Large intestine (tissue), 3 donors: ENCODE measurements around the gene GPR152. TPM values are rescaled to one million over a fixed set of nuclear protein-coding genes. Genes with fewer than 3 reads are reported as not detected.

Source experiments
- DNase-seq, 2 donors: peaks; one replicate each; pipeline versions ENCODE4 v3.0.0 to v3.0.0-alpha.2; 2013
- H3K27ac ChIP-seq: one replicate; pipeline ENCODE4 v1.5.1; 2013; ENCODE audit warnings: low read length
- H3K27me3 ChIP-seq: 2 replicates; pipeline ENCODE4 v1.6.1; 2013; ENCODE audit warnings: low read length; ENCODE audit not compliant: control insufficient read depth, insufficient read depth
- H3K36me3 ChIP-seq: 2 replicates; pipeline ENCODE4 v1.6.1; 2013; ENCODE audit warnings: low read length; ENCODE audit not compliant: control insufficient read depth, insufficient read depth
- H3K4me1 ChIP-seq: one replicate; pipeline ENCODE4 v1.6.1; 2013; ENCODE audit warnings: low read length; ENCODE audit not compliant: control insufficient read depth, insufficient read depth
- H3K4me3 ChIP-seq: one replicate; pipeline ENCODE4 v1.5.1; 2013; ENCODE audit warnings: low read length
- H3K9me3 ChIP-seq: one replicate; pipeline ENCODE4 v1.6.1; 2013; ENCODE audit warnings: mild to moderate bottlenecking, low read depth, low read length, moderate library complexity; ENCODE audit not compliant: control insufficient read depth
- WGBS: methylation state at CpG from one replicate; pipeline ENCODE4 v1.1.5; 2013; ENCODE audit warnings: low lambda C conversion rate; ENCODE audit not compliant: insufficient coverage; 5-methylcytosine and 5-hydroxymethylcytosine counted together
- polyA plus RNA-seq: library from polyadenylated mRNA; unstranded; fragments of 120-200 nt; gene quantifications from one replicate; pipeline ENCODE4 v1.2.1, GENCODE V29; 2013

Gene GPR152
- polyA plus RNA-seq, 1 donor, result not detected

DNA sequence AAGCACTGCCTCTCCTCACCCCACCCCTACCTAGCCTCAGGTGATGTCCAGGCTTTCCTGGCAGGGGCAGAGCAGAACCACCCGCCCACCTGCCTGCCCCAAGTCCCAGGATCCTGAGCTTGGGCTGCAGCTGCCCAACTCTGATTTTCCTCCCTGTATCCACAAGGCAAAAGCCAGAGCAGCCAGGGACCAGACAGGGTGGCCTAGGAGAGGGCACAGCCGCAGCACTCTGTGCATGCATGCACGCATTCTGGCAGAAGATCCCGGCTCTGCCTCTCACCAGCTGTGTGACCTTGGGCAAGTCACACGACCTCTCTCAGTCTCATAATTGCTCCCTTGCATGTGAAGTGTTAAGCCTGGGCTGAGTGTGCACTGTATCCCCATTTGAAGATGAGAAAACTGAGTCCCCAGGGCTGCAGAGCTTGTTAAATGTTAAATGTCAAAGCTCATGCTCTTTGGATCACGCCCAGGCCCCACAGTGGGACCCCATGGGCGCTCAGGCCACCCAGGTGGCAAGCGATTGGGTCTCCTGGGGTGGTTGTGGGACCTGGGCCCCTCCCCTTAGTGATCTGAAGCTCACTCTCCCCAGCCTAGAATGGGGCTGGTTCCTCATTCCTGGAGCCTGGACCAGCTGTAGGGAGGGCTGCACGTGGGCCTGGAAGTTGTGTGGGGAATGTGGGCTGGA, 39.9 kb downstream of the GPR152 start:
- DNase-seq, result no peak
- Histone ChIP-seq H3K27ac (no peak overlapping the region), H3K9me3 (peaks cover 4% of the 10 kb centered on the region), H3K36me3 (no peaks in the 10 kb centered on the region), H3K4me3 (no peak overlapping the region), H3K27me3 (peaks cover 41% of the 10 kb centered on the region), H3K4me1 (peaks cover 11% of the 10 kb centered on the region)
- no CpG with 5 or more reads among the region's 9 CpGs for WGBS

DNA sequence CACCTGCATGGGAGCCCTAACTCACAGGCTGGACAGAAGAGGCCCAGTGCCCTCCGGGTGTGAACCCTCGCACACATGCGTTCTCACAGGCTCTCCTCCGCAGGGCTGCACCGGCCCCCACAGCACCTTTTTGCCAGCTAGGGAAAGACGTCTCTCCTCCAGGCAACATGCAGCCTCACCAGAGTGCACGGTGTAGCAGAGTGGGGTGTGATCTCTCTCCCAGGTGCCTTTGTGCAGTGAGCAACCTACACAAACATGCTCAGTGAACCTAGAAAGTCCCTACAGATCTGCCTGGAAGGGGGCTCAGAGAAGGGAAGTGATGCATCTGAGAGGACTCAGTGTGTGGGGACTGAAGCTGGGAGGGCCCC, 40.8 kb downstream of the GPR152 start:
- no peaks in the 10 kb centered on the region for H3K9me3 ChIP-seq
- DNase-seq, result no peak
- H3K27ac ChIP-seq, result no peak overlapping the region
- peaks cover 41% of the 10 kb centered on the region for H3K27me3 ChIP-seq
- H3K4me3 ChIP-seq, result no peak overlapping the region
- no peaks in the 10 kb centered on the region for H3K36me3 ChIP-seq
- no CpG with 5 or more reads among the region's 7 CpGs for WGBS
- H3K4me1 ChIP-seq, result peaks cover 11% of the 10 kb centered on the region

DNA sequence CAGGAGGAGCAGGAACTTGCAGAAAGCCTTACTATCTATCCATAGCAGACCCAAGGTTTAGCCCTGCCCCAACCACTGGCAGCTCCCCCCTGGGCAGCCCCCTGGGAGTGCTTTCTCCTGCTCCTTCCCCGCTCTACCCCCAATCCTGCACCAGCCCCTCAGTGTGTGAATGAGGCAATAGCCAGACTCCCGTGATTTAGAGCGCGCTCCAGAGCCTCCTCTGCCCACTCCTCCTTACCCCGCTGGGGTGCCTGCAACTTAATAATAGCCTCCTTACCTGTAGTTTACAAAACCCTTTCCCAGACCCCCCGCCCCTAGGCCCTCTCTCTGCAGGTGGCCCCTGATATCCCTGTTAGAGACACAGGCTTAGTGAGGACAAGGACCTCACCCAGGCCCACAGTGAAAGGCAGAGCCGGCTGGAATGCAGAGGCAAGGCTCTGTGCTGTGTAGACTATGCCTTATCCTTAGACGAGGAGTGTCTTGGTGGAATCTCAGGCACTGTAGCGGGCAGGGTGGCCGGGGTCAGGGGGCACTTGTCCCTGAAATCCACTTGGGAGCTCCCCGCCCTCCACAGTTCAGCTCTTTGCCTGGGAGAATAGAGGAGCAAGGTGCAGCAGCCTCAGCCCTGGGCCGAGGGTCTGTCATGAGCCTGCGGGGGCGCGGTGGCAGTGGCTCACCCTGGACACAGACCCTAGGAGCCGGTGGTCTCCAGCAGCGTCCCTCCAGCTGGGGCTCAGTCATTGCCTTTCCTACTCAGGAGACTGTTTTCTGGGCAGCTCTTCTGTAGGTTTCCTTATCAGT, 41.3 kb downstream of the GPR152 start:
- no peak overlapping the region for H3K4me3 ChIP-seq
- no peaks in the 10 kb centered on the region for H3K36me3 ChIP-seq
- H3K27ac ChIP-seq, result no peak overlapping the region
- WGBS, result no CpG with 5 or more reads among the region's 17 CpGs
- peaks cover 38% of the 10 kb centered on the region for H3K27me3 ChIP-seq
- peaks cover 7% of the 10 kb centered on the region for H3K4me1 ChIP-seq
- no peaks in the 10 kb centered on the region for H3K9me3 ChIP-seq
- no peak for DNase-seq

DNA sequence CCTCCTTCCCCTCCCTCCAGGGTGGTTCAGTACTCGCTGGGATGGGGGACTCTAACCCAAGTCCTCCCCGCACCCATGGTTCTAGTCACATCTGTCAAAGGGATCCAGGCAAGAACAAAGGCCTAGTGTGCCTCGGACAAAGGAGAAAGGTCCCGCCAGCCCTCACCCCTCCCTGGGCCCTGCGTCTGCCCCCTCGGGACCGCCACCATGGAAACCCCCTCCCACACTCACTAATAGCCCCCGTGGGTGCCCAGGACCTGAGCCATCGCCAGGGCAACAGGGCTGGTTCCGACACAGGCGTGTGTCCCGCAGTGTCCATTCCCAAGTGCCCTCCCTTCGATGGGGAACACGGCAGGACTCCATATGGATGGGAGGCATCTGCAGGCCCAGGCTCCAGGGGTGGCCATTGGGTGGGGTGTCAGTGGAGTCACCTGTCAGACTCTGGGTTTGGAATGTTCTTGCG, 42.1 kb downstream of the GPR152 start:
- DNase-seq, result no peak
- peaks cover 34% of the 10 kb centered on the region for H3K27me3 ChIP-seq
- H3K9me3 ChIP-seq, result no peaks in the 10 kb centered on the region
- H3K27ac ChIP-seq, result no peak overlapping the region
- no peak overlapping the region for H3K4me3 ChIP-seq
- H3K36me3 ChIP-seq, result no peaks in the 10 kb centered on the region
- H3K4me1 ChIP-seq, result peaks cover 8% of the 10 kb centered on the region
- no CpG with 5 or more reads among the region's 15 CpGs for WGBS

DNA sequence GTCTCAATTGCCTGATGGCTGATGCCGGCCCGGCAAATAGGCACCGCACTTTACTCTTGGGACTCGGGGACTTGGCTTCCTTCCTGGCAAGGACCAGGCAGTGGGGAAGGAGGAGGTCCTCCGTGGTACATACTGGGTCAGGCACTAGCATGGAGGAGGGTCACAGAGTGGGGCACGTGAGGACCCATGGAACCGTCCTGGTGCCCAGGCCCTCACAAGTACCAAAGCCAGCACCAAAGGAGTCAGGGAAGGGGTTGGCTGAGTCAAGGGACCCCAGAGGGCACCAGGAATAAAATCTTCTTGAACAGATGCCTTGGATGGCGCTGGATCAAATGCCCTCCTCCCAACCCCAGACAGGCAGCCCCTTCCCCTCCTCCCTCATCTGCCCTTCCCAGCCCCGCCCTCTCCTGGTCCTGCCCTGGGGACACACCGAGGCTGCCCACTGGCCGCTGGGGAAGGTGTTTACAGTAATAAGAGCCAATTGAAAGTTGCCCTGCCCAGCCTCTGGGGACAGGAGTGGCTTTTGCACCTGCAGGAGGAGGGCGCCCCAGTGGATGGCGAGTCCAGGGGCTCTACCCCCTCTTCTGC, 42.7 kb downstream of the GPR152 start:
- no peaks in the 10 kb centered on the region for H3K9me3 ChIP-seq
- DNase-seq, result peak in 1 of 2 donors; percentile 50
- H3K4me1 ChIP-seq, result peaks cover 8% of the 10 kb centered on the region
- peaks cover 29% of the 10 kb centered on the region for H3K27me3 ChIP-seq
- no peaks in the 10 kb centered on the region for H3K36me3 ChIP-seq
- no peak overlapping the region for H3K4me3 ChIP-seq
- no peak overlapping the region for H3K27ac ChIP-seq
- WGBS, result no CpG with 5 or more reads among the region's 13 CpGs

DNA sequence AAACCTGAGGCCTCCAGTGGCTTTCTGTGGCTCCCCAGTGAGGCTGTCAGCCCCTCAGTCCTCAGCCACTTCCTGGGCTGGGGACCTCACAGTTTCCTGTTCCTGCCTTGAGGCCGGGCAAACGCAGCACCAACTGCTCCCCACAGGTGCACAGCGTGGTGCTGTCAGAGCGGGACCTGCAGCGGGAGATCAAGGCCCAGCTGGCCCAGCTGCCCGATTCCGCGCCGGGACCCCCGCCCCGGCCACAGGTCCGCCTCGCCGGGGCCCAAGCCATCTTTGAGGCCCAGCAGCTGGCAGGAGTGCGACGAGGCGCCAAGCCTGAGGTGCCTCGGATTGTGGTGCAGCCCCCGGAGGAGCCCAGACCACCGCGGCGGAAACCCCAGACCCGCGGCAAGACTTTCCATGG, 43.3 kb downstream of the GPR152 start:
- Histone ChIP-seq H3K27ac (no peak overlapping the region), H3K36me3 (no peaks in the 10 kb centered on the region), H3K4me1 (peaks cover 8% of the 10 kb centered on the region)

DNA sequence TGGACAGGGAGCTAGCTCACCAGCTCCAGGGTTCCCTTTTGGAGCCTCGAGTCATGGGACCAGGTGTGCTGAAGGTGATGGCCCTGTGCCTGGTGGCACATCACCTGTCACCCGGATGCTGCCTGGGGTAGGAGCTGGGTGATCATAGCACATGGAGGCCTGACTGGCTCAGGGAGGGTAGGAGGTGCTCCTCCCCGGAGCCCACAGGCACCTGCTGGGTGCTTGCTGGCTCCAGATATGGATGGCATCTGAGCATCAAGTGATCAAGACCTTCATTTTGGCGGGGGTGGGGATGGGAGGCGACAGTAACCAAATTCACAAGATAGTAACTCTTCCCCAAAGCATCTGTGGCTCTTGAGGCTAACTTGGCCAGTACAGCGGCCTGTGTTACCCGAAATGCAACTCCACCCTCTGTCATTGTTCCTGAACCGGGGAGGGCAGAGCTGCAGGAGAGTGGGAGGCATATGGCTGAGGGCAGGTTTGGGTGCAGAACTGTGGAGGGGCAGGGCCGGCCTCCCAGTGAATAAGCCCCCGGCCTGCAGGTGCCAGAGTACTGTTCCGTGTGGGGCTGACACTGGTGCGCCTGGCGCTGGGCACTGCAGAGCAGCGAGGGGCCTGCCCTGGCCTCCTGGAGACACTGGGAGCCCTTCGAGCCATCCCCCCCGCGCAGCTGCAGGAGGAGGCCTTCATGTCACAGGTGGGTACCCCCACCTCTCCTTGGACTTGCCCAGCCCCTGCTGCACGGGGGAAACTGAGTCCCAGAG, 43.9 kb downstream of the GPR152 start:
- DNase-seq, result no peak
- Histone ChIP-seq H3K9me3 (no peaks in the 10 kb centered on the region), H3K4me1 (peaks cover 9% of the 10 kb centered on the region), H3K36me3 (no peaks in the 10 kb centered on the region), H3K27ac (no peak overlapping the region), H3K27me3 (peaks cover 25% of the 10 kb centered on the region), H3K4me3 (no peak overlapping the region)
- 100% methylated on average over 1 of the region's 18 CpGs for WGBS

More for the DNA sequence above, 43.3 kb downstream of the GPR152 start:
- WGBS, result no CpG with 5 or more reads among the region's 24 CpGs
- Histone ChIP-seq H3K27me3 (peaks cover 25% of the 10 kb centered on the region), H3K4me3 (no peak overlapping the region), H3K9me3 (no peaks in the 10 kb centered on the region)
- DNase-seq, result no peak

DNA sequence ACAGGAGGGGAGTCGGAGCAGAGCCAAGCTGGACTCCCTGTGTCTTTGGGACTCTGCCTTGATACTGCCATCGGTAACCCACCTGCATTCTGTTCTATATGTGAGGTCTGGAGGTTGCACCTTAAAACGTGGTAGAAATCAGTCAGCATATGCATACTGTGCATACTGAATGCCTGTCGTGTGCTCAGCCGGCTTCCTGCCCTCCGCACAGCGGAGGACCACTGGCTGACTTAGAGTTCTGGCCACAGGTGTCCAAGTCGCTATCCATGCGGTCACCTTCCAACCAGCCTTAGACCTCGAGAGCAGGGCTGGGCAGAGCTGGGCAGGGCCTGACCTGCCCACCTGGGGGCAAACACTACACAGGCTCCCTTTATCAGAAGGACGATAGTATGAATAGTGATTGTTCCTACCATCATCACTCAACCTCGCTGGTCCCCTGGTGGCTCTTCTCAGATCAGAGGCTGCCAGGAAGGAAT, 44.8 kb downstream of the GPR152 start:
- WGBS, result no CpG with 5 or more reads among the region's 12 CpGs
- H3K27me3 ChIP-seq, result peaks cover 25% of the 10 kb centered on the region
- H3K4me3 ChIP-seq, result no peak overlapping the region
- no peaks in the 10 kb centered on the region for H3K36me3 ChIP-seq
- no peaks in the 10 kb centered on the region for H3K9me3 ChIP-seq
- DNase-seq, result no peak
- H3K27ac ChIP-seq, result no peak overlapping the region
- H3K4me1 ChIP-seq, result peaks cover 14% of the 10 kb centered on the region

DNA sequence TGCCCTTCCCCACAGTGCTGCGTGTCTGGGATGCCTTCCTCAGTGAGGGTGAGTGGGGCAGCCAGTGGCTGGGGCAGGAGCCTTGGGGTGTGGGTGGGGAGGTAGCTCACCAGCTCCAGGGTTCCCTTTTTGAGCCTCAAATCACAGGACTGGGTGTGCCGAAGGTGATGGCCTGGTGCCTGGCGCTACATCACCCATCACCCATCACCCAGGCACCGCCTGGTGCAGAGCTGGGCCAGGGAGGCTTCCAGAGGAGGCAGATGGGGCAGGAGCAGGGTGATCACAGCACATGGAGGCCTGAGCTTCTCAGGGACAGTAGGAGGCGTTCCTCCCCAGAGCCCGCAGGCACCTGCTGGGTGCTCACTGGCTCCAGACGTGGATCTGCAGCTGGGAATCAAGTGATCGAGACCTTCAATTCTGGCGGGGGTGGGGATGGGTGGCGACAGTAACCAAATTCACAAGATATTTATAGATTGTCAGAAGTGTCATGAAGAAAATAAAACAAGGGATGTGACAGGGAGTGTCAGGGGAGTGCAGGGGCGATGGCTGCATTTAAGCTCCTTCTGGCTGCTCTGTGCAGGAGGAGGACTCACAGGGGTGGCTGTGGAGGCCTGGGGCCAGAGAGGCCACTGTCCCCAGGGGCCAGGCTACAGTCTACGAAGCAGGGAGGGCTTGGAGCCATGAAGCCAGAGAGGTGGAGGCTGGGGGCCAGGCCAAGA, 45.4 kb downstream of the GPR152 start:
- Histone ChIP-seq H3K36me3 (no peaks in the 10 kb centered on the region), H3K9me3 (no peaks in the 10 kb centered on the region), H3K27ac (no peak overlapping the region), H3K4me1 (peaks cover 18% of the 10 kb centered on the region), H3K4me3 (no peak overlapping the region), H3K27me3 (peaks cover 23% of the 10 kb centered on the region)
- no CpG with 5 or more reads among the region's 12 CpGs for WGBS
- DNase-seq, result no peak
